Epidermal melanocyte (primary cell): Measurements from ENCODE around the gene DGKD.
A peak's percentile ranks its signal among the peaks of the same experiment; 100 is the strongest.
"Not testable (repeated sequence)": the region's sequence is repeated elsewhere in the genome, so short reads cannot be mapped to it uniquely, and the experiment has no call there.

ENCODE experiments used
- DNase-seq: peaks from one replicate; pipeline ENCODE4 v3.0.0; 2011; ENCODE audit warnings: low spot score; ENCODE audit not compliant: insufficient read length

DGKD gene, protein sequence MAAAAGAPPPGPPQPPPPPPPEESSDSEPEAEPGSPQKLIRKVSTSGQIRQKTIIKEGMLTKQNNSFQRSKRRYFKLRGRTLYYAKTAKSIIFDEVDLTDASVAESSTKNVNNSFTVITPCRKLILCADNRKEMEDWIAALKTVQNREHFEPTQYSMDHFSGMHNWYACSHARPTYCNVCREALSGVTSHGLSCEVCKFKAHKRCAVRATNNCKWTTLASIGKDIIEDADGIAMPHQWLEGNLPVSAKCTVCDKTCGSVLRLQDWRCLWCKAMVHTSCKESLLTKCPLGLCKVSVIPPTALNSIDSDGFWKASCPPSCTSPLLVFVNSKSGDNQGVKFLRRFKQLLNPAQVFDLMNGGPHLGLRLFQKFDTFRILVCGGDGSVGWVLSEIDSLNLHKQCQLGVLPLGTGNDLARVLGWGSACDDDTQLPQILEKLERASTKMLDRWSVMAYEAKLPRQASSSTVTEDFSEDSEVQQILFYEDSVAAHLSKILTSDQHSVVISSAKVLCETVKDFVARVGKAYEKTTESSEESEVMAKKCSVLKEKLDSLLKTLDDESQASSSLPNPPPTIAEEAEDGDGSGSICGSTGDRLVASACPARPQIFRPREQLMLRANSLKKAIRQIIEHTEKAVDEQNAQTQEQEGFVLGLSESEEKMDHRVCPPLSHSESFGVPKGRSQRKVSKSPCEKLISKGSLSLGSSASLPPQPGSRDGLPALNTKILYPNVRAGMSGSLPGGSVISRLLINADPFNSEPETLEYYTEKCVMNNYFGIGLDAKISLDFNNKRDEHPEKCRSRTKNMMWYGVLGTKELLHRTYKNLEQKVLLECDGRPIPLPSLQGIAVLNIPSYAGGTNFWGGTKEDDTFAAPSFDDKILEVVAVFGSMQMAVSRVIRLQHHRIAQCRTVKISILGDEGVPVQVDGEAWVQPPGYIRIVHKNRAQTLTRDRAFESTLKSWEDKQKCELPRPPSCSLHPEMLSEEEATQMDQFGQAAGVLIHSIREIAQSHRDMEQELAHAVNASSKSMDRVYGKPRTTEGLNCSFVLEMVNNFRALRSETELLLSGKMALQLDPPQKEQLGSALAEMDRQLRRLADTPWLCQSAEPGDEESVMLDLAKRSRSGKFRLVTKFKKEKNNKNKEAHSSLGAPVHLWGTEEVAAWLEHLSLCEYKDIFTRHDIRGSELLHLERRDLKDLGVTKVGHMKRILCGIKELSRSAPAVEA

DNA sequence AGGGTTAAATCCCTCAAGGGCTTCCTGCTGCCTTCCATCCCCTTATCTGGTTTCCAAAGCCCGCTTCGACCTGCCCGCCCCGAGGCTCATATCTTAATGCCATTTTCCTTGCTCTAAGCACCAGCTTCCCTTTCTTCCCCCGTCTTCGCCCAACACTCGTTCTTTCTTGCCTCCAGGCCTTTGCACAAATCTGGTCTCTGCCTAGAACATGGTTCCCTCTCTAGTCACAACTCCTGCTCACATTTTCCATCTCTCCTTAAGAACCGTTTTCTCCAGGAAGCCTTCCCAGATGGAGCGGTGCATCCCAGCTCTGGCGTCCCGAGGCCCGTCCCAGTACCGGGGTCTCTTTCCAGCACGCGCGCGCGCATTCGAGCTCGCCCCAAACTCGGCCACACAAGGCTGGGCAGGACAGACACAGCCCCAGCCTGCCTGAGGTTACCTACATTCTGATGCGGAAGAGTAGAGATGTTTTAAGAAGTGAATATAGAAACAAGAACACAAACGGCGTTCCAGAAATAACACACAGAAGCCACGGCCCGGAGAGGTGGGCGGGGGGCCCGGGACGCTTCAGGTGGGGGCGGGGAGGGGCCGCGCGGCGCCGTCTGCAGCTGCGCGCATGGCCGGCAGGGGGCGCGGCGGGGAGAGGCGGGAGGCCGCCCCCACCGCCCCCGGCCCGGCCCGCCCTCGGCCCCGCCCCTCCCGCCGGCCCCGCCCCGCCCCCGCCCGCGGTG, at the start of gene DGKD:
Gene DGKD (plus strand): TSS at position 726 of the 731 bp plus-strand sequence. CDS start 25 bp downstream, outside the sequence.
- peak; percentile 61 for DNase-seq

DNA sequence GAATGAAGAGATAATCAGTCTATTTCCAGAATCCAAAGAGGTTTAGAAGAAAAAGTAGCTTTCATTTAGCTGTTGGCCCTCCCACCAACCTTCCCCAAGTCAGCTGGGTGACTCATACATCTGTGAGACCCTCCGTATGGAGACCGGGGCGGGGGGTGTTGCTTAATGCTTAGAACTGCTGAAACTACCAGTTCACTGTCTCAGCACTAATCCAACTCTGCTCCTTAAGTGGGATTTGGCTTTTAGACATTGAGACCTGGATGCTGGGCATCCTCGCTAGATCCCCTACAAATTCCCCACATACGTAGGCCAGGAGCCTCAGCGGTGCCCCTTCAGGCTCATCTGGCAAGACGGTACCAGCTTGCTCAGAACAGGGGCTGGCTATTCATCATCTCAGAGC, 46.7 kb upstream of the DGKD start, which contains the start of gene SAG:
Gene SAG (plus strand): TSS at position 252 of the 400 bp plus-strand sequence. CDS start 1,374 bp downstream, outside the sequence.
- DNase-seq, result no peak

DNA sequence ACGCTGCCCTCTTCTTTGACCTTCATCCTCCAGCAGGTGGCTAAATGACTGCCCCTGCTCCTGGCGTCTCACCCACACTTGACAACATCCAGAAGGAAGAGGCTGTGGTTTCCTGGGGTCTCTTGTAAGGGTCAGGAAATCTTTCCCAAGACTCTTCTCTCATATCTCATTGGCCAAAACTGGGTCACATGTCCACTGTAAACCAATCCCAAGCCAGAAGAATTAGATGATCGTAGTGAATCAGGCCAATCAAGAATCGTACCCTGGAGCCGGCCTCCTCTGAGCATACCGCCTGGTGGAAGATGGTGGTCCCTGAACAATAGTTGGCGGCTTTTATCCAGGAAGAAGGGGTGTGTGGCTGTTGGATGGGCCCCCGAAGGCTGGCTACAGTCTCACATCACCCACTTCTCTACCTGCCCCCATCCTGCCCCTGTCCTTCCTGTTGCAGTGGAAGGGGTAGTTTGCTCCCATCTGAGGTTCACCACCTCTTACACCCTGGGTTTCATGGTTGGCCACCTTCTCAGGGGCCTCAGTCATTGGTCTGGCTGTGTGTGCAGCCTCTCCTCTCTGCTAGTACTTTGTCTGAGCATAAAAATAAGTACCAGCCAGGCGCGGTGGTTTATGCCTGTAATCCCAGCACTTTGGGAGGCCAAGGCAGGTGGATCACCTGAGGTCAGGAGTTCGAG, 42.9 kb upstream of the DGKD start:
- DNase-seq, result no peak

DNA sequence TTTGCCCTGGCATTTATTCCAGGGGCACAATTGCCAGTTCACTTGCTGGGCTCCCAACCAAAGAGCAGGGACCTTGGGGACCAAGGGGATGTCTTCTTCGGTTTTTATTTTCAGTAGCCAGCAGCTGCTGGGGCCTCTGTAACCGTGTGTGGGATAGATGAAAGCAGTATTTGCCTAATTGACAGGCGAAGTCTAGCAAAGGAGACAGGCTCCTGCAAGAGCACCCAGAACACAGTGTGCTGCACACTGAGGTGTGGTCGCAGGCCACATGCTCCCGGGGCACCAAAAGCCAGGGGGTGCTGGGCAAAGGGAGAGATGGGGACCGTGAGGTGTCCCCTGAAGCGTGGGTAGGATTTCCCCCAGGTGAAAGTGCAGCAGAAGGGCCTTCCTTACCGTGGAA, 41.4 kb upstream of the DGKD start:
- no peak for DNase-seq

DNA sequence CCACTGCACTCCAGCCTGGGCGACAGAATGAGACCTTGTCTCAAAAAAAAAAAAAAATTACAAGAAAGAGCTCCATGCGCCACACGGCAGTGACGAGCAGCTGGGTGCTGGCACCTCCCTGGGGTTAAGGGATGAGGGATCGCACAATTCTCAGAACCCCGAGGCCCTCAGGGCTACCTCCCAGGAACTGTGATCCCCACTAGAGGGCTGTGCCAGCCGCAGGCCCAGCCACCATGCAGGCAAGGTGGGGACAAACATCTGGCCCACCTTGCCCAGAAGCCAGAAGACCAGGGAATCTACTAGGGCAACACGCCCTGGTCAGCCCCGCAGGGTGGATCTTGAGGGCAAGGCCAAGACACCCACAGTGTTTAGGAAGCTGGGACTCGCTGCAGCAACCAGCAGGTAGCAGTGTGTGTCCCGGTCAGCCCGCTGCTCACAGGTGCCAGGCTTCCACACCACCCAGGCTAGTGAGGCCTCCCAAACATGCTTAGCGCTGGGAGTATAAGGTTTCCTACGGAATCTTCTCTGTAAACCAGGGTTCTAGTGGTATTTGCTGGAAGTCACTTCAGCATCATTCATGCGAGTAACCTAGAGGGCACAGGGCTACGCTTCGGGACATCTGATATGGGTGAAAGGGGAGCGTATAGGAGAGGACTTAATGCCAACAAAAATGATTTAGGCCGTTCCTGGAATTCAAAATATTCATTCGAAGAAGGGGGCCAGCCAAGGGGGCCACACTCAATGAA, 39.9 kb upstream of the DGKD start:
- DNase-seq, result no peak

DNA sequence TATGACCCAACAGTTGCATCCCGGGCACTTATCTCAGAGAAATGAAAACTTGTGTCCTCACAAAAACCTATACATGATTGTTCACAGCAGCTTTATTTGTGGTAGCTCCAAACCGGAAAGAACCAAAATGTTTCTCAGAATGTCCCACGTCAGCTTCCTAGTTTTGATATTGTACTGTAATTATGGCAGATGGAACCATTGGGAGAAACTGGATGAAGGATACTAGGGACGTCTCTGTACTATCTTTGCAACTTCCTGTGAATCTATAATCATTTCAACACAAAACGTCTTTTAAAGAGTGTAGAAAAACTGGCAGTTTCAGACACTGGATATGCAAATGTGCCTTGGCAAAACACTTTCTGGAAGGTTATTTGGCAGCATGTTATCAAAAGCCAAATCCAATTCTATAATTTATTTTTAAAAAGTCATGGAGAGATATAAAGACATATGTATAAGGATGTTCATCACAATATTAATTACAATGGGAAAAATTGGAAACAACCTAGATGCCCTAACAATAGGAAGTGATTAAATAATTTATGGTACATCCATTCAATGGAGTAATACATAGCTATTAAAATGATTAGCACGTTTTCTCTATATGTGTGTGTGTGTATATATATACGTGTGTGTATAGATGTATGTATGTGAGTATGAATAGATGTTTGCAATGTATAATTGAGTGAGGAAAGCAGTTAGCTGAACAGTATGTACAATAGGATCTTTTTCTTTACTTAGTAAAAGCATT, 36.9 kb upstream of the DGKD start:
- no peak for DNase-seq

DNA sequence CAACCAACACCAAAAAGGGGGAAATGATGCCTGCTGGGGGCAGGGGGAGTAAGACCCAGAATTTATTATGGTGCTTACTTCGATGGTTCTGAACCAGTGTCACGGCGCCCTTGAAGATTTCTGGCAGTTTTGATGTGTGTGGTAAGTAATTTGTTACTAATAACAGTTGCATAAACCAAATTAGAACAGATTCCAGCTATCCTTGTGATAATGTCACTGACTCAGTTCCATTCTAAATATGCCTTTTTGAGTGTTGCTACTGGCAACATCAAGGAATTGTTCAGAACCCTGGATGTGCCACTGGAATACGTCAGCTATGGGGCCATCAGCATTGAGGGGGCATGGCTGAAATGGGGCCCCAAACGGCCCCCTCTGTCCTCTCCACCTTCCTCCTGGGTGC, 35.0 kb upstream of the DGKD start:
- no peak for DNase-seq

DNA sequence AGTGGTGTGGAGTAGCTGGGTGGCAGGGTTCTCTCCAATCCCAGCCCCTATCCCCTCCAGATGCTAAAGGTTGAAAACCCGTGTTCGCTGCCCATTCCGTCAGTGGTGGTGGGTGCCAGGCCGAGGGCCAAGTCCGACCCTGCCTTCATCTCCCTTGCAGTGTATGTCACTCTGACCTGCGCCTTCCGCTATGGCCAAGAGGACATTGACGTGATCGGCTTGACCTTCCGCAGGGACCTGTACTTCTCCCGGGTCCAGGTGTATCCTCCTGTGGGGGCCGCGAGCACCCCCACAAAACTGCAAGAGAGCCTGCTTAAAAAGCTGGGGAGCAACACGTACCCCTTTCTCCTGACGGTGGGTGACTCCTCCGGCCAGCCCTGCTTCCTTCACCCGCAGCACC, 33.8 kb upstream of the DGKD start:
- DNase-seq, result no peak

DNA sequence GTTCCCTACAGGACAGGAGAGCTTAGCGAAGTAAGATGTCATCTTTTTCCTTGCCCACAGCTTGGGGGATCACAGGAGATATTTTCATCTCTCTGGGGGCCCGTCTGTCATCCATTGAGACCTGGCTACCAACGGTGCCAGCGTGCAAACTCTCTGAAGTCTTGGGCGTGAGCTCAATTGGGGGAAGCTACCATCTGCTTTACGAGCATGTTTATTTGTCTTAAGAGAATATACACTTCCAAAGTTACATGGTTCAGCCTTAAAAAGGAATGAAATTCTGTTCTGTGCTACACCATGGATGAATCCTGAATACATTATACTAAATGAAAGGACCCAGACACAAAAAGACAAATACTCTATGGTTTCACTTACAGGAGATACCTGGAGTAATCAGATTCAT, 33.1 kb upstream of the DGKD start:
- DNase-seq, result no peak

DNA sequence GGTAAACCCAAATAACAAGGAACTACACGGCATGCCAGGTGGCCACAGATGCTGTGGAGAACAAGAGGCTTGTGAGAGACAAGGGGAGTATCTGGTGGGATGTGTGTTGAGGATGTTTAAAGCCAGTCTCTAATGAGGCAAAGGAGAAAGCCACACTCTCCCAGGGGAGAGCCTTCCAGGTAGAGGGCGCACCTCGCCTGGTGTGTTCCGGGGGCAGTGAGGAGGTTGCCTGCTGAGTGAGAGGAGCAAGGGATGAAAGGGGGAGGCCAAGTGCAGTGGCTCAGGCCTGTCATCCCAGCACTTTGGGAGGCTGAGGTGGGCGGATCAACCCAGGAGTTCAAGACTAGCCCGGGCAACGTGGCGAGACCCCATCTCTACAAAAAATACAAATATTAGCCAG, 30.4 kb upstream of the DGKD start:
- no peak for DNase-seq

DNA sequence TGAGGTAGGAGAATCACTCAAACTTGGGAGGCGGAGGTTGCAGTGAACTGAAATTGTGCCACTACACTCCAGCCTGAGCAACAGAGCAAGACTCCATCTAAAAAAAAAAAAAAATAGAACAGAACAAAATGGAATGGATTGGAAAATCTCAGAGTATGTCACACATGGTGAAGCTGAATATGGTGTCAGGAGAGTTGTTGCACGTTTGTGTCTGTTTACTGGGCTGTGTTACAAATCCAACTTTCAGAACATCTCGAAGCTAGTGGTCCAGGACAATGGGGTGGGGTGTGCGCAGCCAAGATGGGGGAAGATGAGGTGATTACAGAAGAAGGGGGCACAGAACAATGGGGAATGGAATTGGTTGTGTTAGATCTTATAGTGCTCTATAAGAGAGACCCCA, 29.0 kb upstream of the DGKD start:
- no peak for DNase-seq

DNA sequence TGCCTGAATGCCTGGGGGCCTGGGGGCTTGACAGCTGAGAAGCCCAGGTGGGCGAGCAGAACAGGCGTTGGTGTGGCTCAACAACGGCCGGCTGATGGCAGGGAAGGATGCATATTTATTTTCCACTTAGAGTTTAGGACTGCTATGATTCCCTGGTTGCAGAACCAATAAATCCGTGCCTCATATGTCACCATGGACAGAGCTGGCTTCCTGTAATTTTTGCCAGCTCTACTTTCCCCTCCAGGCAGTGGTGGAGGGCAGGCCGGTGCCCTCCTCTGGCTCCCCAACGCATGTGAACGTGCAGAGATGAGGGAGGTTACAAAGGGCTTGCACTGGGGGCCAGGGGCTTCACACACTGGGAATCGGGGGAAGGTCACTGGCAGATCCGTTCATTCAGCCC, 28.5 kb upstream of the DGKD start:
- no peak for DNase-seq

DNA sequence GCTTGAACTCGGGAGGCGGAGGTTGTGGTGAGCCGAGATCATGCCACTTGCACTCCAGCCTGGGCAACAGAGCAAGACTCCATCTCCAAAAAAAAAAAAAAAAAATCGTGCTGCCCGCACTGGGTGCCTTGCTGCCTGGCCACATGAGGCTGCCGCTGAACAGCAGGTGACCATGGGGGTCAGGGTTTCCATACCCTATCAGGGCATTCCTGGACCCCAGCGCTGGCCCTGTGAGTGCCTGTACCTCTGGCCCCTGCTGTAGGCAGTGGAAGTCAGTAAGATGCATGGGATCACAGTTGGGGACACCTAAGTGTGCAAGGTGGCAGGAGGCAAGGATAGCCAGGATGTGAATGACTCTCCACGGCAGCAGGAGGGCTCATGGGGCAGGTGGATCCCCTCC, 27.8 kb upstream of the DGKD start:
- DNase-seq, result no peak

DNA sequence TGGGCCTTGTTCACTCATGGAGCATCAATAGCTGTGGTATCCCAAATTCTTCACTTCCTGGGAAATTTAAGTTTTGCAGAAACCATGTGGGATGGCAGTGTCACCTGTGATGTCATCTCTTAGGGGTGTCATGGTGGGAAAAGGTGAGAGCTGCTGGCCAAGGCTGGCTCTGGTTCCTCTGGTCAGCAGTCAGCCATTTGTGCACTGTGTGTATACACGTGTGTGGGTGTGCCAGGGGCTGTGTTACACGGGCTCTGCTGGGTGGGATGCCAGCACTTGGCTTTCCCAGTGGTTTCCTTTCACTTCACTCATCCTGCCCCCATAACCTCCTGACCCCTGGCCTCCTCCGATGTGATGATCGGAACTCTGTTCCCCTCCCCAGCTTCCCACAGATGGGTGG, 25.4 kb upstream of the DGKD start:
- no peak for DNase-seq

DNA sequence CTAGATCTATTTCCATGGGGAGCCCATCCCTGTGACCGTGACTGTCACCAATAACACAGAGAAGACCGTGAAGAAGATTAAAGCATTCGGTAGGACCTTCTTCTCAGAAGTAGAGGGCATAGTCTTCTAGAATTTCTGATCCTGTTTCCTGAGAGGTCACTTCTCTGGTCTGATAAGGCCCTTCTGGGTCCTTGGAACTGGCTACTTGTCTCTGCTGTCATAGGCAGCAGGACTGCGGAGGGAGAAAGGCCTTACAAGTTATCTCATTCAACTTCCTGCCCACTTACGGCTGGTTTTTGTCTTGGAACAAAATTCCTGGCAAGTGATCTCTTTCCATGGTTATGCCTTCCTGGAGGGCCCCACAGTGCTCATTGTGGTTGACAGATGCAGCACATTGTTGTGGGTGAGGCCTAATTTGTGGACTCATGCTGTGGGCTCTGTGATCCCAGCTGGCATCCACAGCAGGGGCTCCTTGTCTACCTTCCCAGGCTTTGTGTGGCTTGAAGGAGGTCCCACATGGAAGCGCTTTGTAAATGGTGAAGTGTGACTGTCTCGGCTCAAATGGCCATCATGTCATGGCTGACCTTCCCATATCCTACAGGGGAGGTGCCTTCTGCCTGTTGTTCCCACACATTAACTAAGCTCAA, 24.7 kb upstream of the DGKD start:
- DNase-seq, result no peak

DNA sequence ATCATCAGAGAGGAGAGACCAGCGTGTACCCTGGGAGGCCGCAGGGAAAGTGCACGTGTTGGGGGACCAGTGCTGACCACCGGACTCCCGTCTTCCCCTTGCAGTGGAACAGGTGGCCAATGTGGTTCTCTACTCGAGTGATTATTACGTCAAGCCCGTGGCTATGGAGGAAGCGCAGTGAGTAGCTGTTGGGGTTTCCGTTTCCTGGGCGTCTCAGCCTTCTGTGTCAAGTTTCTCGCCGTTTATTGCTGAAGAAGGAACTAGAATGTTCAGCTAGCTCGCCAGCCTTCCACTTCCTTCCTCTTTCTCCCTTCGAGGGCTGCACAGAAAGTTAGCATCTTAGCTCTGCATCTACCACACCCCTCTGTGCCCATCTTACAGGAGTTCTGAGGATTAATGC, 22.8 kb upstream of the DGKD start:
- no peak for DNase-seq

DNA sequence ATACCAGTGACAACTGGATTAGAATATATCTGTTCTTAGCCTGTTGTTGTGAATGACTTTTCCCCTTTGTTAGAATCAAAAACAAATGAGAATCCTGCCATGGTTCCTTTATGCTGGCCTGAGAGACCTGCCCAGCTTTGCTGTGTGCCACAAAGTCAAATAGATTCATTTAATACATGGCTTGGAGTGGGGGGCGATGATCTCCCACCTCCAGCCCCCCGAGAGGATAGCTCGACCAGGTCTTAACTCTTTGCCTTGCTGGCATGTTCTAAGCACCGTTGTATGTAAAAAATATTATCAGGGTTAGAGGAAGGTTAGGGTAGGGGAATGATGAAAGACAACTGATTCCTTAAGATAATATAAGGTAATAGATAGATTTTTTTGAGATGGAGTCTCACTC, 22.2 kb upstream of the DGKD start:
- no peak for DNase-seq

DNA sequence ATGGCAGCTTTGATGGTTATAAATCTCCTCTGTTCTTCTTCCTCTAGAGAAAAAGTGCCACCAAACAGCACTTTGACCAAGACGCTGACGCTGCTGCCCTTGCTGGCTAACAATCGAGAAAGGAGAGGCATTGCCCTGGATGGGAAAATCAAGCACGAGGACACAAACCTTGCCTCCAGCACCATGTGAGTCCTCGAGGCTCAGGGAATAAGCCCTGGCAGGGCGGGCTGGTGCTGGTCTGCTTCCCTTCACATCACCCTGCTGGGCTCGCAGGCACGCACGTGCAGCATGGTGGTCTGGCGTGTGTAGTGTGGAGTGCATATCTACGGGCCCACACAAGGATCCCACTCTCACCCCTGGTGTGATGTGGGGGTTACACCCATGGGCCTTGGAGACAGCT, 19.4 kb upstream of the DGKD start:
- no peak for DNase-seq

DNA sequence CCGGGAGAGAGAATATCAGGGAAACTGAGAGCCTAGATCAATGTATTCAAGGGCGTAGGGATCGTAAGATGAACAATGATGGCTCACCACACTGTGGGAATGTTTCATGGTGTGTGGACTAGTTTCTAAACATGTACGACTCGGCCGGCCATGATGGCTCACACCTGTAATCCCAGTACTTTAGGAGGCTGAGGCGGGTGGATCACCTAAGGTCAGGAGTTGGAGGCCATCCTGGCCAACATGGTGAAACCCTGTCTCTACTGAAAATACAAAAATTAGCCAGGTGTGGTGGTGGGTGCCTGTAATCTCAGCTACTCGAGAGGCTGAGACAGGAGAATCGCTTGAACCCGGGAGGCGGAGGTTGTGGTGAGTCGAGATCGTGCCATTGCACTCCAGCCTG, 18.2 kb upstream of the DGKD start:
- not testable (repeated sequence) for DNase-seq
